Vagina (tissue), 2 donors: ENCODE results near the gene PIK3R1. TPM values are rescaled to one million over a fixed set of nuclear protein-coding genes. Genes with fewer than 3 reads are reported as not detected.

Experiments
- DNase-seq, 2 donors: peaks; one replicate each; pipeline ENCODE4 v3.0.0-alpha.2; 2017; ENCODE audit errors: extremely low spot score in 2 of 2
- H3K27ac ChIP-seq: fragments of 200-600 bp; sonication (generic); one replicate; pipeline ENCODE4 v1.5.1; 2019
- H3K27me3 ChIP-seq: fragments of 200-600 bp; sonication (generic); one replicate; pipeline ENCODE4 v1.5.1; 2019
- H3K36me3 ChIP-seq, 2 donors: fragments of 200-600 bp; sonication (generic); one replicate each; pipeline ENCODE4 v1.5.1; 2017 to 2019
- H3K4me1 ChIP-seq: fragments of 200-600 bp; sonication (generic); one replicate; pipeline ENCODE4 v1.5.1; 2019
- H3K4me3 ChIP-seq, 2 donors: fragments of 200-600 bp; sonication (generic); 1 replicate in 1 of 2; 2 replicates in 1 of 2; pipeline ENCODE4 v1.5.1; 2016 to 2019
- H3K9me3 ChIP-seq: fragments of 200-600 bp; sonication (generic); one replicate; pipeline ENCODE4 v1.5.1; 2019
- CTCF ChIP-seq, 3 experiments: fragments of 450-650 bp in 2 of 3; fragments of 200-600 bp in 1 of 3; sonication (generic) in 1 of 3; IDR thresholded peaks; one replicate each; pipeline ENCODE4 v1.5.1; 2017 to 2019; ENCODE audit warnings: antibody characterized with exemption in 3 of 3, mild to moderate bottlenecking in 2 of 3, moderate library complexity in 2 of 3
- POLR2A ChIP-seq, 2 donors: fragments of 450-650 bp; IDR thresholded peaks; one replicate each; pipeline ENCODE4 v1.6.1; 2017; ENCODE audit warnings: antibody characterized with exemption in 2 of 2, mild to moderate bottlenecking in 2 of 2, moderate library complexity in 2 of 2
- POLR2AphosphoS5 ChIP-seq, 2 donors: sonication (generic); formaldehyde crosslinking; IDR thresholded peaks; one replicate each; pipeline ENCODE4 v1.9.0; 2017; ENCODE audit warnings: antibody characterized with exemption in 2 of 2, mild to moderate bottlenecking in 2 of 2, low read depth in 1 of 2; ENCODE audit not compliant: insufficient read depth in 1 of 2
- intact Hi-C: fragments of 100-400 bp; cut with DNase I; formaldehyde crosslinking; loops from one replicate; pipeline ENCODE4 v1.15.1; 2023
- total RNA-seq: library from RNA; depleted of rRNA; stranded (reverse); fragments of >200 nt; gene quantifications from one replicate; pipeline ENCODE4 v1.2.3, GENCODE V29; 2016

Gene PIK3R1
- total RNA-seq, 1 donor from 2014 or later, result 134 TPM

GRCh38 chr5:68345171-68345570, 129.6 kb downstream of the PIK3R1 start:
- no peaks in the 10 kb centered on the region for H3K36me3 ChIP-seq
- DNase-seq, result no peak
- H3K27ac ChIP-seq, result no peak overlapping the region
- intact Hi-C loops, result no loop called here
- no peaks in the 10 kb centered on the region for H3K27me3 ChIP-seq
- peaks cover 15% of the 10 kb centered on the region for H3K4me1 ChIP-seq
- no peak for TF ChIP-seq CTCF (IDR thresholded peaks at IDR 0.05)
- no peak overlapping the region for H3K4me3 ChIP-seq
- no peaks in the 10 kb centered on the region for H3K9me3 ChIP-seq

GRCh38 chr5:68345582-68345981, 130.0 kb downstream of the PIK3R1 start:
- Histone ChIP-seq H3K27ac (no peak overlapping the region), H3K36me3 (no peaks in the 10 kb centered on the region), H3K4me3 (no peak overlapping the region), H3K27me3 (no peaks in the 10 kb centered on the region), H3K4me1 (peaks cover 15% of the 10 kb centered on the region), H3K9me3 (no peaks in the 10 kb centered on the region)
- TF ChIP-seq CTCF (IDR thresholded peaks at IDR 0.05) (no peak), POLR2AphosphoS5 (IDR thresholded peaks at IDR 0.05; ENCODE audit: insufficient read depth in 1 of 2, low read depth in 1 of 2) (no peak), POLR2A (IDR thresholded peaks at IDR 0.05) (no peak)
- no peak for DNase-seq
- intact Hi-C loops, result no loop called here

- no peak for DNase-seq
- no peaks in the 10 kb centered on the region for H3K36me3 ChIP-seq
- TF ChIP-seq POLR2AphosphoS5 (IDR thresholded peaks at IDR 0.05; ENCODE audit: insufficient read depth in 1 of 2, low read depth in 1 of 2), result no peak
- TF ChIP-seq POLR2A (IDR thresholded peaks at IDR 0.05), result no peak
- no peak for TF ChIP-seq CTCF (IDR thresholded peaks at IDR 0.05)
- H3K27ac ChIP-seq, result no peak overlapping the region
- no peaks in the 10 kb centered on the region for H3K9me3 ChIP-seq
- H3K4me3 ChIP-seq, result no peak overlapping the region
- H3K27me3 ChIP-seq, result no peaks in the 10 kb centered on the region
- H3K4me1 ChIP-seq, result peaks cover 15% of the 10 kb centered on the region
- intact Hi-C loops, result no loop called here
These were observed 132.0 kb downstream of the PIK3R1 start for GRCh38 chr5:68347536-68347935.

- no peak overlapping the region for H3K27ac ChIP-seq
- no peaks in the 10 kb centered on the region for H3K36me3 ChIP-seq
- H3K4me3 ChIP-seq, result no peak overlapping the region
- intact Hi-C loops, result no loop called here
- H3K4me1 ChIP-seq, result peaks cover 7% of the 10 kb centered on the region
- H3K27me3 ChIP-seq, result no peaks in the 10 kb centered on the region
- no peak for TF ChIP-seq POLR2AphosphoS5 (IDR thresholded peaks at IDR 0.05; ENCODE audit: insufficient read depth in 1 of 2, low read depth in 1 of 2)
- no peak for TF ChIP-seq CTCF (IDR thresholded peaks at IDR 0.05)
- no peak for TF ChIP-seq POLR2A (IDR thresholded peaks at IDR 0.05)
- H3K9me3 ChIP-seq, result no peaks in the 10 kb centered on the region
- DNase-seq, result no peak
These were observed 133.1 kb downstream of the PIK3R1 start for GRCh38 chr5:68348447-68349222.

GRCh38 chr5:68350176-68350575, 134.6 kb downstream of the PIK3R1 start:
- intact Hi-C loops, result no loop called here

More at GRCh38 chr5:68350176-68350575, 134.6 kb downstream of the PIK3R1 start:
- no peak for DNase-seq
- no peaks in the 10 kb centered on the region for H3K36me3 ChIP-seq
- no peaks in the 10 kb centered on the region for H3K4me1 ChIP-seq
- no peaks in the 10 kb centered on the region for H3K9me3 ChIP-seq
- no peak overlapping the region for H3K4me3 ChIP-seq
- no peak overlapping the region for H3K27ac ChIP-seq
- no peaks in the 10 kb centered on the region for H3K27me3 ChIP-seq
- TF ChIP-seq POLR2A (IDR thresholded peaks at IDR 0.05) (no peak), CTCF (IDR thresholded peaks at IDR 0.05) (no peak), POLR2AphosphoS5 (IDR thresholded peaks at IDR 0.05; ENCODE audit: insufficient read depth in 1 of 2, low read depth in 1 of 2) (no peak)
